ENCODE measurements around the gene OR3A2.
"Not testable (repeated sequence)": the region's sequence is repeated elsewhere in the genome, so short reads cannot be mapped to it uniquely, and the experiment has no call there.

OR3A2 gene

GRCh38 chr17:3293548-3293947, 92.6 kb downstream of the OR3A2 start:
- DNase-seq (ENCODE audit: low read depth in 3 of 3), result not testable (repeated sequence)

DNA sequence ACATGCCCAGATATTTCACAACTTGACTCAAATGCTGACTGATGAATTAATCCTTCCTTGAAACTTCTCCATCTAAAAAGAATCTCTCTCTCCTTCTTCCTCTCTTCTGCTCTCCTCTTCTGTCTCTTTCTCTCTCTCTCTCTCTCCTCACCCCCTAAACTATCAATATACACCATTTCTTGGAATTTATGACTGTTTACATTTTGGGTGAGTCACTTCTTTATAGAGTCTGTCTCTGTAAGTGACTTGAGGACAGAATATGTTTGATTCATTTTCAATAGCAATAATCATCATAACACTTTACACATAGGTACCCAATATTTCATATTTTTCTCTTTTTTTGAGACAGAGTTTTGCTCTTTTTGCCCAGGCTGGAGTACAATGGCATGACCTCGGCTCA, 103.2 kb downstream of the OR3A2 start:
- DNase-seq (ENCODE audit: low read depth in 3 of 3), result no peak

DNA sequence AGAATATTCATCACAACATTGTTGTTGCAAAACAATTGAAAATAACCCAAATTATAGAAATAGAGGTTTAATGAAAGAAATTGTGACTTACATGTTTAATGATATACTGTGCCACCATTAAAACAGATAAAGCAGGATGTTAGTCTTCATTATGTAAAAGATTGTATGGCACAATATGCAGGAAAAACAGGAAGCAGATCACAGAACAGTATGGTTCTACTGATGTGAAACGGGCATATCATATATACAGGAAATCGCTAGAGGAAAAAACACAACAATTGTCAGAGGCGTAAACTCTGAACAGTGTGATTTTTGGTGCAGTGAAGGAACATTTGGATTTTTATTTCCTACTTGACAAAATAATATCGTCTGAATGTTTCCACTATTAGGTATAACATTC, 110.0 kb downstream of the OR3A2 start:
- no peak for DNase-seq (ENCODE audit: low read depth in 3 of 3)

GRCh38 chr17:3271072-3271848, 114.8 kb downstream of the OR3A2 start:
- no peak for DNase-seq (ENCODE audit: low read depth in 3 of 3)

DNA sequence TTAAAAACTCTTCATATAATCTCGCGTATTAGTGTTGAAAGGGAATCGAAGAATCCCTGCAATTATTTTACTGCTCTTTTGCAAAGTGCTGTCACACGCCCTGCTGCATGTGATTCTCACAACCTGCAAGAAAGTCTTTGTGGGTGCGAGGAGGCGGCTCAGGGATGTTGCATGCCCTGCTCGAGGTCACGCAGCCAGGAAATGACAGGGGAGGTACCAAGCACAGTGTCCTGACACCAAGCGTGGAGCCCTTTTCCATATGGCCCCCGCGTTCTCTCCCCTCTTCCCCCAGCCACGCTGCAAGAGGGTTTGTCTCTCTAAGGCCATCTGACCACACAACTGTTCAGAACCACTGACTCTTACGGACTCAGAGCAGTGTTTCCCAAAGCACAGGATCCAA, 125.5 kb downstream of the OR3A2 start:
- no peak for DNase-seq (ENCODE audit: low read depth in 3 of 3)

GRCh38 chr17:3260163-3260562, 125.9 kb downstream of the OR3A2 start:
- no peak for DNase-seq (ENCODE audit: low read depth in 3 of 3)

- no peak for DNase-seq (ENCODE audit: low read depth in 3 of 3)
These were observed 129.5 kb downstream of the OR3A2 start for GRCh38 chr17:3256575-3256974.

- DNase-seq (ENCODE audit: low read depth in 3 of 3), result not testable (repeated sequence)
These were observed 137.1 kb downstream of the OR3A2 start for GRCh38 chr17:3249013-3249412.

GRCh38 chr17:3244841-3245240, 141.3 kb downstream of the OR3A2 start:
- DNase-seq (ENCODE audit: low read depth in 3 of 3), result not testable (repeated sequence)

DNA sequence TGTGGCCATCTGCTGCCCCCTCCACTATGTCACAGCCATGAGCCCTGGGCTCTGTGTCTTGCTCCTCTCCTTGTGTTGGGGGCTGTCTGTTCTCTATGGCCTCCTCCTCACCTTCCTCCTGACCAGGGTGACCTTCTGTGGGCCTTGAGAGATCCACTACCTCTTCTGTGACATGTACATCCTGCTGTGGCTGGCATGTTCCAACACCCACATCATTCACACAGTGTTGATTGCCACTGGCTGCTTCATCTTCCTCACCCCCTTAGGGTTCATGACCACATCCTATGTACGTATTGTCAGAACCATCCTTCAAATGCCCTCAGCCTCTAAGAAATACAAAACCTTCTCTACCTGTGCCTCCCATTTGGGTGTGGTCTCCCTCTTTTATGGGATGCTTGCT, 145.1 kb downstream of the OR3A2 start:
- DNase-seq (ENCODE audit: low read depth in 3 of 3), result not testable (repeated sequence)

DNA sequence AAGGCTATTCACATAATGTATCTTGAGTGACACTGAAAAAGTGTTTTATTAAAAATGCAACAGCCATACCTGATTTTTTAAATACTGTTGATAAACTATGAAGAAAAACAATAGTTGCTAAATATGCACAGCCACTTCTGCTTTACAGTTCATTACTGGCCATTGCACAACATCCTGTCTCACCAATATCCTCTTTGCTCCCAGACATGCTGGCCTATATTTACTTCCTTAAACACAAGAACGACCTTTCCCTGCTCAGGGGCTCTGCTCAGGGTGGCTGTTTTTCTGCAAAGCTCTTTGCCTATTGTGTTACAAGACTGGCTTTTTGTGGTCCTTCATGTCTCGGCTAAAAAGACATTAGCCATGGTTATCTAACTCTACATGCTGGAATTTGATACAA, 147.4 kb downstream of the OR3A2 start:
- not testable (repeated sequence) for DNase-seq (ENCODE audit: low read depth in 3 of 3)

DNA sequence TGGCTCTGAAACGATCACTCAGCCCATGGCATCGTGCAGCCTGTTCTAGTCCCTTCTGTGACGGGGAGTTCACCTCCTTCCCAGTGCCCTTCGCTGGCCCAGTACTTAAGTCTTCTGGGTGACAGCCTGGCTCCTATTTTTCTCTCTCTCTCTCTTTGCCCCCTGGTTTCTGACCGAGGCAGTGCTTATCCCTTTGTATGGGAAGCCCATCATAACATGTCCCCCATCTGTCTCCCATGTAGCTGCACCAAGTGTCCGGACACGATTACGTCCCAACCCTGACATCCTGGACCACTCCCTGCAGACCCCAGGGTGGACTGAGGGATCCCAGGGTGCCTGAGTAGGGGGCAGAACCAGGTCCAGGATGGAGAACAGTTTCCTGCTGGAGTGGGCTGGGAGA, 153.8 kb downstream of the OR3A2 start:
- DNase-seq (ENCODE audit: low read depth in 3 of 3), result not testable (repeated sequence)
